H9 (cell line): ENCODE data around the gene MRPS31. TPM values are rescaled to one million over a fixed set of nuclear protein-coding genes. Genes with fewer than 3 reads are reported as not detected.

Source experiments
- DNase-seq: peaks from one replicate; pipeline ENCODE4 v3.0.0-alpha.2; 2017
- H2AFZ ChIP-seq: one replicate; pipeline ENCODE4 v1.6.1; 2013; ENCODE audit warnings: mild to moderate bottlenecking, low read length, control low read depth, moderate library complexity
- H2AK5ac ChIP-seq: 2 replicates; pipeline ENCODE4 v1.6.1; 2013; ENCODE audit warnings: low read length, control low read depth, mixed read lengths; ENCODE audit not compliant: insufficient read length
- H2BK120ac ChIP-seq: one replicate; pipeline ENCODE4 v1.6.1; 2013; ENCODE audit warnings: low read depth, mild to moderate bottlenecking, low read length, control low read depth, inconsistent platforms; ENCODE audit not compliant: poor library complexity, severe bottlenecking
- H2BK12ac ChIP-seq: 2 replicates; pipeline ENCODE4 v1.6.1; 2013; ENCODE audit warnings: low read length, control low read depth, mixed read lengths, low read depth; ENCODE audit not compliant: insufficient read length
- H2BK15ac ChIP-seq: 2 replicates; pipeline ENCODE4 v1.6.1; 2013; ENCODE audit warnings: low read depth, low read length, control low read depth
- H2BK20ac ChIP-seq: one replicate; pipeline ENCODE4 v1.6.1; 2013; ENCODE audit warnings: low read depth, mild to moderate bottlenecking, low read length, control low read depth, inconsistent platforms; ENCODE audit not compliant: poor library complexity, severe bottlenecking
- H2BK5ac ChIP-seq: 2 replicates; pipeline ENCODE4 v1.6.1; 2013; ENCODE audit warnings: low read length, control low read depth, mixed read lengths; ENCODE audit not compliant: insufficient read length
- H3K14ac ChIP-seq: 2 replicates; pipeline ENCODE4 v1.6.1; 2013; ENCODE audit warnings: low read length, control low read depth; ENCODE audit not compliant: insufficient read depth
- H3K18ac ChIP-seq: 2 replicates; pipeline ENCODE4 v1.6.1; 2013; ENCODE audit warnings: low read depth, mild to moderate bottlenecking, mixed read lengths, low read length, control low read depth; ENCODE audit not compliant: insufficient read length
- H3K23ac ChIP-seq: 2 replicates; pipeline ENCODE4 v1.6.1; 2013; ENCODE audit warnings: low read length, control low read depth, mixed read lengths, low read depth; ENCODE audit not compliant: insufficient read length
- H3K23me2 ChIP-seq: 2 replicates; pipeline ENCODE4 v1.6.1; 2013; ENCODE audit warnings: low read depth, mild to moderate bottlenecking, mixed read lengths, low read length, control low read depth; ENCODE audit not compliant: insufficient read length, poor library complexity, severe bottlenecking
- H3K27ac ChIP-seq: 2 replicates; pipeline ENCODE4 v1.5.1; 2013; ENCODE audit warnings: low read length, control low read depth, mixed read lengths, low read depth; ENCODE audit not compliant: insufficient read length
- H3K27me3 ChIP-seq: 2 replicates; pipeline ENCODE4 v1.6.1; 2013; ENCODE audit warnings: low read length, control low read depth, inconsistent platforms; ENCODE audit not compliant: insufficient read depth
- H3K4ac ChIP-seq: 2 replicates; pipeline ENCODE4 v1.6.1; 2013; ENCODE audit warnings: low read depth, mild to moderate bottlenecking, control low read depth, inconsistent platforms, low read length, moderate library complexity
- H3K4me1 ChIP-seq: 2 replicates; pipeline ENCODE4 v1.6.1; 2013; ENCODE audit warnings: low read length, control low read depth, inconsistent platforms; ENCODE audit not compliant: insufficient read depth
- H3K4me2 ChIP-seq: 2 replicates; pipeline ENCODE4 v1.6.1; 2013; ENCODE audit warnings: low read length, control low read depth, mixed read lengths; ENCODE audit not compliant: insufficient read length, insufficient read depth
- H3K56ac ChIP-seq: 2 replicates; pipeline ENCODE4 v1.6.1; 2013; ENCODE audit warnings: low read depth, mild to moderate bottlenecking, mixed read lengths, low read length, control low read depth; ENCODE audit not compliant: insufficient read length
- H3K79me1 ChIP-seq: 2 replicates; pipeline ENCODE4 v1.6.1; 2013; ENCODE audit warnings: low read depth, mild to moderate bottlenecking, moderate library complexity, low read length, control low read depth, inconsistent platforms; ENCODE audit not compliant: insufficient read depth, poor library complexity, severe bottlenecking
- H3K79me2 ChIP-seq: 2 replicates; pipeline ENCODE4 v1.6.1; 2013; ENCODE audit warnings: low read length, control low read depth, inconsistent platforms; ENCODE audit not compliant: insufficient read depth
- H3K9ac ChIP-seq: 2 replicates; pipeline ENCODE4 v1.6.1; 2013; ENCODE audit warnings: low read length, control low read depth, mixed read lengths; ENCODE audit not compliant: insufficient read length; ENCODE audit errors: extremely low read depth
- H3K9me3 ChIP-seq: one replicate; pipeline ENCODE4 v1.6.1; 2013; ENCODE audit warnings: low read depth, low read length, inconsistent platforms; ENCODE audit not compliant: control insufficient read depth
- H3T11ph ChIP-seq: one replicate; pipeline ENCODE4 v1.6.1; 2013; ENCODE audit warnings: mild to moderate bottlenecking, low read length, control low read depth, inconsistent platforms
- H4K20me1 ChIP-seq: one replicate; pipeline ENCODE4 v1.6.1; 2013; ENCODE audit not compliant: control insufficient read depth, insufficient read length, insufficient read depth
- H4K5ac ChIP-seq: 2 replicates; pipeline ENCODE4 v1.6.1; 2013; ENCODE audit warnings: low read depth, mild to moderate bottlenecking, mixed read lengths, low read length, control low read depth; ENCODE audit not compliant: insufficient read length
- H4K8ac ChIP-seq: replicated peaks from 2 replicates; pipeline ENCODE4 v1.6.1; 2013; ENCODE audit warnings: low read length, control low read depth, mixed read lengths, low read depth; ENCODE audit not compliant: insufficient read length
- H4K91ac ChIP-seq: 2 replicates; pipeline ENCODE4 v1.6.1; 2013; ENCODE audit warnings: low read depth, mild to moderate bottlenecking, moderate library complexity, mixed read lengths, low read length, control low read depth; ENCODE audit not compliant: insufficient read length
- H3K27ac Mint-ChIP-seq, 3 experiments: 2 replicates in 2 of 3; 3 replicates in 1 of 3; pipeline ENCODE4 v1.8.0; 2020 to 2021; ENCODE audit warnings: mixed read lengths in 3 of 3, mild to moderate bottlenecking in 1 of 3, moderate library complexity in 1 of 3
- H3K27me3 Mint-ChIP-seq: 2 replicates; pipeline ENCODE4 v1.8.0; 2021; ENCODE audit warnings: low read depth, mild to moderate bottlenecking, moderate library complexity, mixed read lengths
- H3K36me3 Mint-ChIP-seq, 3 experiments: 2 replicates in 2 of 3; 3 replicates in 1 of 3; pipeline ENCODE4 v1.8.0; 2020 to 2021; ENCODE audit warnings: low read depth in 3 of 3, mixed read lengths in 3 of 3; ENCODE audit not compliant: insufficient read depth in 1 of 3
- H3K4me1 Mint-ChIP-seq, 2 experiments: 2 replicates each; pipeline ENCODE4 v1.8.0; 2020; ENCODE audit warnings: mixed read lengths in 2 of 2
- H3K4me3 Mint-ChIP-seq, 2 experiments: 2 replicates in 1 of 2; 3 replicates in 1 of 2; pipeline ENCODE4 v1.8.0; 2020 to 2021; ENCODE audit warnings: mild to moderate bottlenecking in 2 of 2, mixed read lengths in 2 of 2, moderate library complexity in 1 of 2
- H3K9me3 Mint-ChIP-seq, 2 experiments: 2 replicates in 1 of 2; 3 replicates in 1 of 2; pipeline ENCODE4 v1.8.0; 2020; ENCODE audit warnings: mild to moderate bottlenecking in 2 of 2, mixed read lengths in 2 of 2, moderate library complexity in 1 of 2
- WGBS: extraction: QIAGEN DNeasy Blood & Tissue Kit; methylation state at CpG from one replicate; pipeline ENCODE4 v1.1.7; 2013; ENCODE audit warnings: missing lambda C conversion rate, low lambda C conversion rate, mixed read lengths; ENCODE audit not compliant: insufficient read length; ENCODE audit errors: extremely low coverage; 5-methylcytosine and 5-hydroxymethylcytosine counted together
- total RNA-seq: library from RNA; stranded (reverse); gene quantifications from 2 replicates; pipeline ENCODE4 v1.2.1, GENCODE V29; 2021
- TF ChIP-seq, protein P1 (sequence below): fragments of 200-600 bp; sonication (generic); conservative IDR thresholded peaks from 3 replicates; pipeline ENCODE4 v1.8.0; 2021; ENCODE audit warnings: antibody characterized with exemption, mild to moderate bottlenecking

MRPS31 gene
- total RNA-seq, 1 experiment from 2014 or later: 27.3 TPM

DNA sequence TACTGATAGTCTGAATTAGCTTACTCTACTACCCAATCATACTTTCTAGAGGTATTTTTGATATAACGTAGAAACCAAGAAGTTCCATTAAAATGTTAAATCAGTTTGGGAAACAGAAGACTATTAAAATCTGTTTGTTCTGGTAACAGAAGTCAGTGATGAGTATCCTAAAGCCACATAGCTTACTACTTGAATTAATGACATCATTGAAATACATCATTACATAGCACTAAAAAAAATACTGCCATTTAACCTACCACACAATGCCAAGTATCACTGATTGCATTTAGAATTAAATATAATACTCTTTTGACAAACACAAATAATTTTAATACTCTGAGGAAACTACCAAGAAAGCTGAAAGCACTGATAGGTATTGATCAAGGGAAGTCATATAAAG lies 5.4 kb downstream of the MRPS31 start:
- H4K5ac ChIP-seq: no peak overlapping the region
- no peak overlapping the region for H4K91ac ChIP-seq
- no peaks in the 10 kb centered on the region for H3K4me1 ChIP-seq
- Mint-ChIP-seq H3K4me1 (peaks cover 9 to 10% of the 10 kb centered on the region in 2 experiments), H3K36me3 (peaks cover 2 to 11% (median 10%) of the 10 kb centered on the region in 3 experiments; a peak in 4 of 7 replicates), H3K4me3 (no peak overlapping the region), H3K27ac (no peak overlapping the region), H3K27me3 (no peaks in the 10 kb centered on the region), H3K9me3 (no peaks in the 10 kb centered on the region)
- no peaks in the 10 kb centered on the region for H4K20me1 ChIP-seq
- no peak overlapping the region for H2AFZ ChIP-seq
- no peak overlapping the region for H3K14ac ChIP-seq
- peaks cover 7% of the 10 kb centered on the region for H3K79me1 ChIP-seq
- no peak overlapping the region for H2BK5ac ChIP-seq
- WGBS: no CpG with 5 or more reads among the region's 1 CpG
- no peak overlapping the region for H3K27ac ChIP-seq
- H3K27me3 ChIP-seq: no peaks in the 10 kb centered on the region
- peaks cover 5% of the 10 kb centered on the region; the same call in 1 of the 2 replicates for H3K79me2 ChIP-seq
- no peak overlapping the region for H2AK5ac ChIP-seq
- no peak overlapping the region for H3T11ph ChIP-seq
- no peaks in the 10 kb centered on the region for H3K23me2 ChIP-seq
- no peak overlapping the region for H3K56ac ChIP-seq
- no peak overlapping the region for H2BK20ac ChIP-seq
- no peak overlapping the region for H3K4ac ChIP-seq
- no peak overlapping the region for H2BK15ac ChIP-seq
- no peak overlapping the region for H3K23ac ChIP-seq
- no peak overlapping the region for H2BK120ac ChIP-seq
- no peak overlapping the region for H3K9ac ChIP-seq
- H4K8ac ChIP-seq: no peak overlapping the region
- no peak overlapping the region for H3K4me2 ChIP-seq
- H3K9me3 ChIP-seq: no peaks in the 10 kb centered on the region
- DNase-seq: no peak
- no peak overlapping the region for H2BK12ac ChIP-seq
- H3K18ac ChIP-seq: no peak overlapping the region
- TF ChIP-seq, protein P1, sequence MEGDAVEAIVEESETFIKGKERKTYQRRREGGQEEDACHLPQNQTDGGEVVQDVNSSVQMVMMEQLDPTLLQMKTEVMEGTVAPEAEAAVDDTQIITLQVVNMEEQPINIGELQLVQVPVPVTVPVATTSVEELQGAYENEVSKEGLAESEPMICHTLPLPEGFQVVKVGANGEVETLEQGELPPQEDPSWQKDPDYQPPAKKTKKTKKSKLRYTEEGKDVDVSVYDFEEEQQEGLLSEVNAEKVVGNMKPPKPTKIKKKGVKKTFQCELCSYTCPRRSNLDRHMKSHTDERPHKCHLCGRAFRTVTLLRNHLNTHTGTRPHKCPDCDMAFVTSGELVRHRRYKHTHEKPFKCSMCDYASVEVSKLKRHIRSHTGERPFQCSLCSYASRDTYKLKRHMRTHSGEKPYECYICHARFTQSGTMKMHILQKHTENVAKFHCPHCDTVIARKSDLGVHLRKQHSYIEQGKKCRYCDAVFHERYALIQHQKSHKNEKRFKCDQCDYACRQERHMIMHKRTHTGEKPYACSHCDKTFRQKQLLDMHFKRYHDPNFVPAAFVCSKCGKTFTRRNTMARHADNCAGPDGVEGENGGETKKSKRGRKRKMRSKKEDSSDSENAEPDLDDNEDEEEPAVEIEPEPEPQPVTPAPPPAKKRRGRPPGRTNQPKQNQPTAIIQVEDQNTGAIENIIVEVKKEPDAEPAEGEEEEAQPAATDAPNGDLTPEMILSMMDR: no peak
